Mucosa of descending colon (tissue), 3 donors: ENCODE data around the gene MYO7B. TPM values are rescaled to one million over a fixed set of nuclear protein-coding genes. Genes with fewer than 3 reads are reported as not detected.
A peak's percentile ranks its signal among the peaks of the same experiment; 100 is the strongest.

Experiments used
- ATAC-seq: fragments of 200-7000 bp; cut with Tn5 transposase; one replicate; pipeline ENCODE4 v1.9.1; 2020; ENCODE audit warnings: mild to moderate bottlenecking, moderate library complexity
- DNase-seq, 3 donors: peaks; one replicate each; pipeline ENCODE4 v3.0.0-alpha.2; 2020
- H3K36me3 ChIP-seq: fragments of 200-600 bp; one replicate; pipeline ENCODE4 v1.8.0; 2021; ENCODE audit warnings: low read depth, mild to moderate bottlenecking
- H3K4me1 ChIP-seq: fragments of 200-600 bp; one replicate; pipeline ENCODE4 v1.8.0; 2021; ENCODE audit warnings: low read depth, mild to moderate bottlenecking
- H3K4me3 ChIP-seq: fragments of 200-600 bp; one replicate; pipeline ENCODE4 v1.8.0; 2021; ENCODE audit warnings: mild to moderate bottlenecking
- H3K9me3 ChIP-seq: fragments of 200-600 bp; one replicate; pipeline ENCODE4 v1.8.0; 2021; ENCODE audit warnings: mild to moderate bottlenecking
- intact Hi-C, 2 donors: fragments of 100-400 bp; cut with DNase I in 1 of 2; cut with micrococcal nuclease in 1 of 2; formaldehyde crosslinking; loops; one replicate each; pipeline versions ENCODE4 v1.11.0 to v1.11.1; 2022; cut with DNase I, micrococcal nuclease
- total RNA-seq, 3 donors: library from RNA; stranded (reverse); fragmentation: NEBNext Ultra II Directional in 2 of 3; extraction: Animal tissue kit (Norgen Biotek cat#: 25700) in 2 of 3; gene quantifications; one replicate each; pipeline versions ENCODE4 v1.2.1 to v1.2.4, GENCODE V29; 2021 to 2023
- TF ChIP-seq, protein P1 (sequence below): fragments of 200-600 bp; IDR thresholded peaks from one replicate; pipeline ENCODE4 v1.8.0; 2022; ENCODE audit warnings: antibody characterized with exemption, mild to moderate bottlenecking
- donor health status: DM: no; HTN: no; CAD: no; lungs with moderate emphysema.
- donor health status: DM: no; HTN: no; CAD: no.
- donor health status: DM: no; HTN: yes; CAD: no.

The MYO7B gene
- total RNA-seq, 3 donors from 2014 or later: 118 to 305 (median 199) TPM

DNA sequence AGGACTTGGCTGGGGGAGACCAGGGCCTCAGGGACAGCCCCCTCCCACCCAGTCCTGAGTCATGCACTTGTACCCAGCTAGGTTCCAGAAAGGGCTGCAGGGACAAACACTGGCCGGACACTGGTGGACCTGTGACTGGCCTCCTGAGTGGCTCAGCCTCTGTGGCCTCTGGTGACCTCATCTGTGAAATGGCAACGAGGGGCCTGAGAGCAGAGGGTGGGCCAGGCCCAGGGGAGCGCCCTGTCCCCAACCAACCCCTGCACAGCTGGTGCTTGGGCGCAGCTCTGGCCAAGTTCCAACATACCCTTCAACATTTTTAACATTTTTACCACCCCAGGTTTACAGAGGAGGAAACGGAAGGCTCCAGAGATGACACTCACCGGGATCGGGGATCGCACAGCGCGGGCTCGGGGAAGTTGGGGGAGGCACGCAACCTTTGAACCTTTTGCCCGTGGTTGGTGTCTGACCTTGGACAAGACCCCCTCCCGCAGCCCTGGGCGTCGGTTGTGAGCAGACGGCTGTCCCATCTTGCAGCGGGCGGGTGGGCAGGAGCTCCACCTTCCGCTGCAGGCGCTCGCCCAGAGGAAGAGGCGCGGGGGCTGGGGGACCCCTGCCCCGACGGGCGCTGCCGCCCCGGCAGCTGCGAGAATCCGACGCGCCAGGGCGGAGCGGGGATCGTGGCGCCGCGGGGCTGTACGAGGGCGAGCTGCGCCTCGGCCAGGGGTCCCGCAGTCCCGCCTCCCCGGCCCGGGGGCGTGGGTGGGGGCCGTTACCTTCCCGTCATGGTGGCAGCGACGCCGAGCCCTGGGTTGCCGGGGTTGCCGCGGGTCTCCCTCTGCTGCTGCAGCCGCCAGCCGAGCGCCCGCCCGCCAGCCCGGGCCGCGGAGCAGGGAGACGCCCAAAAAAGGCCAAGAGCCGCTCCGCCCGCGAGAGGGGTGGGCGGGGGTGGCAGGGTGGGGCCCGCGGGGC is 139.0 kb downstream of the MYO7B start:
- Histone ChIP-seq H3K36me3 (no peaks in the 10 kb centered on the region), H3K4me3 (no peak overlapping the region), H3K9me3 (no peaks in the 10 kb centered on the region), H3K4me1 (peaks cover 6% of the 10 kb centered on the region)
- intact Hi-C loops: no loop called here
- DNase-seq (no peak), ATAC-seq (peak; percentile 50)
- TF ChIP-seq, protein P1, sequence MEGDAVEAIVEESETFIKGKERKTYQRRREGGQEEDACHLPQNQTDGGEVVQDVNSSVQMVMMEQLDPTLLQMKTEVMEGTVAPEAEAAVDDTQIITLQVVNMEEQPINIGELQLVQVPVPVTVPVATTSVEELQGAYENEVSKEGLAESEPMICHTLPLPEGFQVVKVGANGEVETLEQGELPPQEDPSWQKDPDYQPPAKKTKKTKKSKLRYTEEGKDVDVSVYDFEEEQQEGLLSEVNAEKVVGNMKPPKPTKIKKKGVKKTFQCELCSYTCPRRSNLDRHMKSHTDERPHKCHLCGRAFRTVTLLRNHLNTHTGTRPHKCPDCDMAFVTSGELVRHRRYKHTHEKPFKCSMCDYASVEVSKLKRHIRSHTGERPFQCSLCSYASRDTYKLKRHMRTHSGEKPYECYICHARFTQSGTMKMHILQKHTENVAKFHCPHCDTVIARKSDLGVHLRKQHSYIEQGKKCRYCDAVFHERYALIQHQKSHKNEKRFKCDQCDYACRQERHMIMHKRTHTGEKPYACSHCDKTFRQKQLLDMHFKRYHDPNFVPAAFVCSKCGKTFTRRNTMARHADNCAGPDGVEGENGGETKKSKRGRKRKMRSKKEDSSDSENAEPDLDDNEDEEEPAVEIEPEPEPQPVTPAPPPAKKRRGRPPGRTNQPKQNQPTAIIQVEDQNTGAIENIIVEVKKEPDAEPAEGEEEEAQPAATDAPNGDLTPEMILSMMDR: no peak

- H3K9me3 ChIP-seq: no peaks in the 10 kb centered on the region
- DNase-seq (peak in 1 of 3 donors; percentile 30), ATAC-seq (peak; percentile 22)
- peaks cover 6% of the 10 kb centered on the region for H3K4me1 ChIP-seq
- TF ChIP-seq, protein P1: no peak
- H3K4me3 ChIP-seq: no peak within 1 kb of the TSS
- intact Hi-C loops: no loop called here
- H3K36me3 ChIP-seq: no peaks in the 10 kb centered on the region
Observed at GRCh38 chr2:127675331-127676261, 140.1 kb downstream of the MYO7B start, which contains the start of gene LIMS2. LIMS2 (minus strand) TSS chr2:127675530; CDS start chr2:127675024, 506 bp downstream.

GRCh38 chr2:127676906-127677305 is 141.4 kb downstream of the MYO7B start:
- no peaks in the 10 kb centered on the region for H3K9me3 ChIP-seq

DNA sequence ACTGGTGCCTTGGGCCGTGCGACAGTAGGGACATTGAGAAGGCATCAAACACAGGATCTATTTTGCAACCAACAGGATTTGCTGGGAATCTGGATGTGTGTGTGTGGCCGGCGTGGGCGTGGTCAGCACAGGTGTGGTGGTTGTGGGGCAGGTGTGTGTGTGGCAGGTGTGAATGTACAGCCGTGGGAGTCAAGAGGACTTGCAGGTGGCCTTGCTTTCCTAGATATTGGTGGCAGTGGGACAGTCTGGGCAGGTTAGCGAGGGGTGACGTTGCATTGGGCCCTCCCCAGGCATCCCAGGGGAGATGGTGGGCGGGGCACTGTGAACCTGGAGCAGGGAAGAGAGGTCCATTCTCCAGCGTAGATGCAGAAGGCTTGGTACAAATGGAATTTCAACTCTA is 143.0 kb downstream of the MYO7B start:
- intact Hi-C loops: no loop called here
- H3K4me1 ChIP-seq: peaks cover 6% of the 10 kb centered on the region
- no peaks in the 10 kb centered on the region for H3K9me3 ChIP-seq
- TF ChIP-seq, protein P1: no peak
- no peak overlapping the region for H3K4me3 ChIP-seq
- DNase-seq (no peak), ATAC-seq (peak; percentile 12)
- no peaks in the 10 kb centered on the region for H3K36me3 ChIP-seq

More at GRCh38 chr2:127676906-127677305, 141.4 kb downstream of the MYO7B start:
- Histone ChIP-seq H3K4me3 (no peak overlapping the region), H3K4me1 (peaks cover 6% of the 10 kb centered on the region), H3K36me3 (no peaks in the 10 kb centered on the region)
- DNase-seq: no peak
- TF ChIP-seq, protein P1: no peak
- intact Hi-C loops: no loop called here
- no peak for ATAC-seq

DNA sequence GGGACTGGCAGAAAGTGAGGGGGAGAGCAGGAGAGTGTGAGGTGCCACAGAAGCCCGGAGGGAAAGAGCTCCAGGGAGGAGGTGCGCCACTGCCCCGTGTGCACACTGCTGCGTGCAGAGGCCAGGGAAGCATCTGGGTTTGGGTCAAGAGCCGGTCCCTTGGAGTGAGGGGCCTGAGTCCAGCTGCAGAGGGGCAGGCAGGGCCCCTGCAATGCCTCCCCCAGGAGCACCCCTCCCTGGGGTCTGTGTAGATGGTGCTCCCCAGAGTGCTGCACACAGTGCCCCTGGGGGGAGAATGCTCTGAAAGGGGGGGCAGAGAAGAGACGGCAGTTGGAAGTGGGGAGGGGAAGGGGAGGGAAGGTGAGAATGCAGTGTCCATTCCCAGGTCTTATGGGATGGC is 143.5 kb downstream of the MYO7B start:
- peaks cover 6% of the 10 kb centered on the region for H3K4me1 ChIP-seq
- H3K4me3 ChIP-seq: no peak overlapping the region
- no peaks in the 10 kb centered on the region for H3K9me3 ChIP-seq
- no peaks in the 10 kb centered on the region for H3K36me3 ChIP-seq
- intact Hi-C loops: no loop called here
- ATAC-seq (no peak), DNase-seq (no peak)
- TF ChIP-seq, protein P1: no peak
